Hepatocyte (in vitro differentiated cells): ENCODE results near the gene MAP7.

Experiments used
- CTCF ChIP-seq: fragments of 200-600 bp; sonication (generic); IDR thresholded peaks from 2 replicates; pipeline ENCODE4 v1.5.1; 2016; ENCODE audit warnings: antibody characterized with exemption, mild to moderate bottlenecking; ENCODE audit not compliant: poor library complexity
- EZH2 ChIP-seq: fragments of 200-600 bp; sonication (generic); IDR thresholded peaks from 2 replicates; pipeline ENCODE4 v1.6.1; 2016; ENCODE audit warnings: antibody characterized with exemption, mild to moderate bottlenecking, borderline replicate concordance
- EZH2phosphoT487 ChIP-seq: fragments of 200-600 bp; sonication (generic); IDR thresholded peaks from one replicate; pipeline ENCODE4 v1.6.1; 2018; ENCODE audit warnings: antibody characterized with exemption, mild to moderate bottlenecking, low read depth, moderate library complexity; ENCODE audit not compliant: unreplicated experiment, severe bottlenecking

DNA sequence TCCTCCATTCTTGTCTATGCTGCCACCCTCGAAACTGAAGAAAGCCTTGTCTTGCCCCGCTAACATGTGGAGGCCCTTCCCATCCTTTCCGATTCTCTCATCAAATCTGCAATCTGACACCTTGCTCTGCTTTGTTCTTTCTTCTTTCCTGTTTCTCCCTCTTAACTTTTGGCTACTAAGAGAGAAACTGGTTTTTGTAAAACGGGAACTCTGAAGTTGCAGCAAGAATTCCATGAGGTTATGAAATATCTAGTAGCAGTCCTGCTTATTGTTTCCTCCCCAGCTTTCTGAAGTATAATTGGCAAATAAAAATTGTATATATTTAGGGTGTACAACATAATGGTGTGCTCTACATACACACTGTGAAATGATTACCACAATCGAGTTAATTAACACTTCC, 80.2 kb downstream of the MAP7 start:
- TF ChIP-seq CTCF (no peak), EZH2 (no peak), EZH2phosphoT487 (no peak)
